Right ventricle myocardium inferior (tissue), 1 donor: ENCODE results near the gene CFAP54. TPM values are rescaled to one million over a fixed set of nuclear protein-coding genes. Genes with fewer than 3 reads are reported as not detected.
"Not testable (repeated sequence)": the region's sequence is repeated elsewhere in the genome, so short reads cannot be mapped to it uniquely, and the experiment has no call there.

Source experiments
- ATAC-seq: fragments of 200-7000 bp; cut with Tn5 transposase; one replicate; pipeline ENCODE4 v1.9.1; 2020; ENCODE audit warnings: mild to moderate bottlenecking, moderate library complexity
- DNase-seq: peaks from one replicate; pipeline ENCODE4 v3.0.0; 2021; ENCODE audit errors: missing footprints
- intact Hi-C: fragments of 100-400 bp; cut with DNase I; formaldehyde crosslinking; loops from one replicate; pipeline ENCODE4 v1.11.0; 2022
- total RNA-seq: library from RNA; stranded (reverse); fragmentation: NEBNext Ultra II Directional; extraction: Animal tissue kit (Norgen Biotek cat#: 25700); gene quantifications from one replicate; pipeline ENCODE4 v1.2.1, GENCODE V29; 2021
- donor health status: DM: no; HTN: yes; CAD: no; lungs with severe emphysema.

CFAP54 gene
- total RNA-seq, 1 donor from 2014 or later, result 0.22 TPM

DNA sequence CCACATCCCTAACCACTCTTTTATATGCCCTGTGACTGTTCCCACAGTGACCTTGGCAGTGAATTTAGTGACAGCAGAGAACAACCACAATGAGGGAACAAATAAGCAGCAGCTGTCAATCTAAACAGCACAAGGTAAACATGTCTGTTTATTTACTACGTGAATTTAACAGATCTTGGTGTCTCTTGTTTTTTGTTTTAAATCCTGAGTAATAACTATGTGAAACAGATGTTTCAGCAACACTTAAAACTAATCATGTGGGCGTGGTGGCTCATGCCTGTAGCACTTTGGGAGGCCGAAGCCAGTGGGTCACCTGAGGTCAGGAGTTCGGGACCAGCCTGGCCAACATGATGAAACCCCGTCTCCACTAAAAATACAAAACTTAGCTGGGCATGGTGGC, 17.0 kb upstream of the CFAP54 start:
- DNase-seq (no peak), ATAC-seq (no peak)
- intact Hi-C loops, result no loop called here

GRCh38 chr12:96473394-96474093, 15.8 kb upstream of the CFAP54 start:
- DNase-seq (no peak), ATAC-seq (no peak)
- intact Hi-C loops, result no loop called here

DNA sequence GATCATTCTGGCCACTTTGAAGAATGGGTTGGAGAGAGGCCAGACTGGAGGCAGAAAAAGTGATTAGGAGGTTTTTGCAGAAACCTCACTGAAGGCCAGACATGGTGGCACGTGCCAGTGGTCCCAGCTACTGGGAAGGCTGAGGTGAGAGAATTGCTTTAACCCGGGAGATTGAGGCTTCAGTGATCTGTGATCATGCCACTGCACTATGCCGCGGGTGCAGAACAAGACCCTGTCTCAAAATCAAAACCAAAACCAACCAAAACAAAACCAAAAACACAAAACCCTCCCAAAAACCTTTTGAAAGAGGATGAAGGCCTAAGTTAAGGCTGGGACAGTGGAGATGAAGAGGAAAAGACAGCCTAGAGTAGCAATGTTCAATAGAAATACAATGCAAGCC, 15.2 kb upstream of the CFAP54 start:
- DNase-seq, result no peak
- no peak for ATAC-seq
- intact Hi-C loops, result no loop called here

DNA sequence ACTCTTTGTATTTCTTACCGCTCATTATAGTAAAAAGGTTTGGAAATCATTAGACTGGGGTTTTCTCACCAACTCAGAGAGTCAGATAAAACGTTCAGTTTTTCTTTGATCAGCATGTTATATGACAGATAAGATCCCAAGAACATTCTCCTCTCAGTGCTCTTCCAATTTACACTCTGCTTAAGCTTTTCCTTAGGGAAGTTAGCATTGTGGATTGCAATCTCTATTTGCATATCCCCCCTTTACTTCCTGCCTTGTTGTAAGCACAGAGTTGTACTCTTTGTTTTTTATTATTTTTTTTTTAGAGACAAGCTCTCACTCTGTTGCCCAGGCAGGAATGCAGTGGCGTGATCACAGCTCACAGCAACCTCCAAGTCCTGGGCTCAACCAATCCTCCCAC, 11.4 kb upstream of the CFAP54 start:
- DNase-seq, result no peak
- intact Hi-C loops, result no loop called here
- ATAC-seq, result no peak

- no peak for ATAC-seq
- DNase-seq, result no peak
- intact Hi-C loops, result no loop called here
These were observed 7.3 kb upstream of the CFAP54 start for GRCh38 chr12:96482086-96482485.

- ATAC-seq, result no peak
- intact Hi-C loops, result no loop called here
- no peak for DNase-seq
These were observed 6.3 kb upstream of the CFAP54 start for GRCh38 chr12:96483116-96483515.

DNA sequence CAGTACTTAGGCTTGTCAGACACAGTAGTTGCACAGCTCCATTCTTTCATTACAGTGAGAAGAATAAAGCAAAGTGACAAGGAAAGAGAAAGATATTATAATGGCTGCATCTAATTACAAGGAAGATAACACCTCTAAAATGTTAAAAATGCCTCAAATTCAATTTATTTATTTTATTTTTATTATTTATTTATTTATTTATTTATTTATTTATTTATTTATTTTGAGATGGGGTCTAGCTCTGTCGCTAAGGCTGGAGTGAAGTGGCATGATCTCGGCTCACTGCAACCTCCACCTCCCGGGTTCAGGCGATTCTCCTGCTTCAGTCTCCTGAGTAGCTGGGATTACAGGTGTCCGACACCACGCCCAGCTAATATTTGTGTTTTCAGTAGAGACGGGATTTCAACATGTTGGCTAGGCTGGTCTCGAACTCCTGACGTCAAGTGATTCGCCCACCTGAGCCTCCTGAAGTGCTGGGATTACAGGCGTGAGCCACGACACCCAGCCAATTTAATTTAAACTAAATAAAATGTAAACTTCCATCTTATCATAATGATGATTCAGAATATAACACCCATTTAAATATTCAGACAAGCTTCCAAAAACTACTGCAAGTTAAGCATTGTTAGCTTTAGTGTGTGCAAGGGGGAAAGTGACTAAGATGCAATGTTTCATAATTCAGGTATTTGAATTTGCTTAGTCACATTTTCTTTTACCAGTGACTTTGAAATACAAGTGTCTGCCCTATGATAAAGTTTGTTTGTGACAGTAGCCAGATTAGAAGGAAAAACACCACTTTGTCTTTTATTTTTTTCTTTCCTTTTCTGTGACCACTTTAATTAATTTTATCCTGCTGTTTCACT, 2.4 kb upstream of the CFAP54 start:
- no peak for ATAC-seq
- DNase-seq, result no peak
- intact Hi-C loops, result no loop called here

- no peak for DNase-seq
- intact Hi-C loops, result no loop called here
- no peak for ATAC-seq
These were observed 1.7 kb upstream of the CFAP54 start for GRCh38 chr12:96487634-96488033.

DNA sequence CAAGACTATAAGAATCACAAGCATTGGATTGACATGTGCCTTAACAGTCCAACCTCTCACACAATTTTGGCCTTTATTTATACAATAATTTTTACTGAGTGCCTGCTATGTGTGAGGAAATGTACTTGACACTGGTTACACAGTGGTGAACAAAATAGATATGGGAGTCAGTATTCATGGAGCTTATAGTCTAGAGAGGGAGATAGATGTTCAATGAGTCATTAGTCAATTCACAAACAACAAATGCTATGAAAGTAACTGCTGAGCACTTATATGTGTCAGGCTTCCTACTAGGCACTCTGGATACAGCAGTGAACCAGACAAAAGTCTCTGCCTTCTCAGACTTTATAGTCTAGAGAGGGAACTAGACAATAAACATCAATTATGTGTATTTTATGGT, 3.7 kb downstream of the CFAP54 start:
- DNase-seq (no peak), ATAC-seq (no peak)
- intact Hi-C loops, result loop anchor here (5.0 to 10.0 kb wide), 2 partner anchors 91 to 278 kb away; partner anchors contain the start of gene CDK17

GRCh38 chr12:96494154-96494553, 4.8 kb downstream of the CFAP54 start:
- not testable (repeated sequence) for DNase-seq, ATAC-seq
- intact Hi-C loops, result loop anchor here (5.0 to 10.0 kb wide), 2 partner anchors 92 to 279 kb away; partner anchors contain the start of gene CDK17

GRCh38 chr12:96495155-96495554, 5.8 kb downstream of the CFAP54 start:
- intact Hi-C loops, result loop anchor here (10.0 kb wide), 1 partner anchor 280 kb away; no protein-coding TSS in a partner anchor
- no peak for ATAC-seq
- no peak for DNase-seq

DNA sequence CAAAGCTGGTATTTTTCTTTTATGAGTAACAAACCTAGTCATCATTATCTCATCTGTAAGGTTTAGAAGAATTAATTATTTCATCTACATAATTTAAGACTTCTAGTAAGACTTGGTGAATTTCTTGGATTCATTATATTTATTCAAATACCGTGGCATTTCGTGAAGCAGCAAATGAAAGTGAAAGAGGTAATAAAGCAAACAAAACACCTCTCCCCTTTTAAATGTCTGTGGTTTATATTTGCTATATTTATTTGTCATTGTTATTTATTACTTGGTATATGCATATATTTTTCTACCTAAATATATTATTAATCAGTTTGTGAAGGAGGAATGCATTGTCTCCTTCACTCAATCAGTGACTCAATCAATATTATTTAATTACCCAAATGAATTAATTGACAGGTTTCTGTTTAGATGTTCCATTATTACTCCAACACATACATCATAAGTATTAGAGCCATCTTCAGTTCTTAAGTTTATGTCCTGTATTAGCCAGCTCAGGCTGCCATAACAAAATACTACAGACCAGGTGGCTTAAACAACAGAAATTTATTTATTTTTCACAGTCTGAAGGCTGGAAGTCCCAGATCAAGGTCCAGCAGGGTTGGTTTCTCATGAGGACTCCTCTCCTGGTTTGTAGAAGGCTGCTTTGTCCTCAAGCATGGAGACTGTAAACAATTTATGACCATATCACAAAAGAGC, 6.6 kb downstream of the CFAP54 start:
- no peak for DNase-seq
- intact Hi-C loops, result loop anchor here (10.0 kb wide), 1 partner anchor 281 kb away; no protein-coding TSS in a partner anchor
- ATAC-seq, result no peak

GRCh38 chr12:96496944-96497343, 7.6 kb downstream of the CFAP54 start:
- no peak for ATAC-seq
- intact Hi-C loops, result loop anchor here (10.0 kb wide), 1 partner anchor 282 kb away; no protein-coding TSS in a partner anchor

GRCh38 chr12:96497855-96498254, 8.5 kb downstream of the CFAP54 start:
- no peak for DNase-seq
- intact Hi-C loops, result loop anchor here (10.0 kb wide), 1 partner anchor 283 kb away; no protein-coding TSS in a partner anchor

More at GRCh38 chr12:96496944-96497343, 7.6 kb downstream of the CFAP54 start:
- no peak for DNase-seq

DNA sequence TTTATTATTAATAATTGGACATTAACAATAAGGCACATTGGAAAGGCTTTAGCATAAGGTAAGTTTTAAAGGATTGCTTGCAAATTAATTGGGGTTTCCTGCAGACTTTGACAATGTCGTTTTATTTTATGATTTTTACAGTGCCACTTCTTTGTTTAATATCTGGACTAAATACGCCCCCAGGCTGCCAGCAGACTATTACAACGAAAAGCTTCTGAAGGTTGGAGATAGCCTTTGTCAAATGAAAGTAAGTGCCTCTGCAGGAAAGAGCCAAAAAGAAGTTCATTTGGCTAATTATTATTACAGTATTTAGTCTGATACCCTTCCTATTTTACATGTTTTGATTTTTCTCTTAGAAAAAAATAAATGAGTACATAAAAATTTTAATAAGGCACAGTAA, 11.3 kb downstream of the CFAP54 start:
- DNase-seq, result no peak
- intact Hi-C loops, result no loop called here
- no peak for ATAC-seq

More at GRCh38 chr12:96497855-96498254, 8.5 kb downstream of the CFAP54 start:
- no peak for ATAC-seq

GRCh38 chr12:96501133-96501761, 11.9 kb downstream of the CFAP54 start:
- intact Hi-C loops, result no loop called here
- ATAC-seq (peak; percentile 50), DNase-seq (peak; percentile 75)

GRCh38 chr12:96501908-96502307, 12.5 kb downstream of the CFAP54 start:
- intact Hi-C loops, result no loop called here
- no peak for ATAC-seq
- DNase-seq, result no peak

- DNase-seq, result no peak
- ATAC-seq, result no peak
- intact Hi-C loops, result no loop called here
These were observed 13.1 kb downstream of the CFAP54 start for GRCh38 chr12:96502477-96502876.
